Lower leg skin (tissue), 3 donors: Measurements from ENCODE around the gene TRIM17.

Experiments
- CTCF ChIP-seq, 3 donors: fragments of 450-650 bp; IDR thresholded peaks; one replicate each; pipeline ENCODE4 v1.5.1; 2016; ENCODE audit warnings: antibody characterized with exemption in 3 of 3, mild to moderate bottlenecking in 3 of 3, moderate library complexity in 2 of 3
- POLR2A ChIP-seq, 2 donors: fragments of 450-650 bp; IDR thresholded peaks; one replicate each; pipeline ENCODE4 v1.6.1; 2016 to 2017; ENCODE audit warnings: antibody characterized with exemption in 2 of 2, mild to moderate bottlenecking in 1 of 2, moderate library complexity in 1 of 2

GRCh38 chr1:228413241-228414010, 3.2 kb downstream of the TRIM17 start:
- no peak for TF ChIP-seq CTCF (IDR thresholded peaks at IDR 0.05)
- TF ChIP-seq POLR2A (IDR thresholded peaks at IDR 0.05) = no peak
